ENCODE data around the gene PTPRN2. TPM values are rescaled to one million over a fixed set of nuclear protein-coding genes. Genes with fewer than 3 reads are reported as not detected.

The PTPRN2 gene
- total RNA-seq, 2 donors from 2014 or later = 26.1 to 55.5 TPM

DNA sequence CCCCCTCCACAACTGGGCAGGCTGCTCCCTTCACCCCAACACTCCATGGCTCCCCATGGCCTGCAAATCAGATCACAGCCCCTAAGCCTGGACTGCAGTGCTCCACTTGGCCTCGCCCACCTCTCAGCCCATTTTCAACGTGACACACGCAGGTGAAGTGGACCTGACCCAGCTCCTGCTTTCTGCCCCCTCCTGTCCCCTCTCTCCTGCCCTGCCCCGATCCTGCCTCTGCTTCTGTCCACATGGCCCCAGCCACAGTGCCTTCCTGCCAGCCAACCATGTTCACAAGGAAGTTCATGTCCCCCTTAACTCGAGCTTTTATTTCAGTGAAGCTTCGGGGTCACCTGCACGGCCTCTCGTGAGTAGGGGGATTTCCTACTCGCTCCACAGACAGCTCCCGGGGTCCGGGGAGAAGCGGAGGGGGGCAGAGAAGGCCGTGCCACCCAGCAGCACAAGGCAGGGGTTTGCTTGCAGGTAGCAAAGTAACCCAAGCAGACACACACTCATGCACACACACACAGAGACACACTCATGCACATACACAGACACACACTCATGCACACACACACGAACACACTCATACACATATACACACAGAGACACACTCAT is 713.3 kb downstream of the PTPRN2 start:
- H3K27me3 ChIP-seq (replicated peaks; ENCODE audit: insufficient read depth) = no peaks in the 10 kb centered on the region
- H3K4me3 ChIP-seq = no peak overlapping the region
- intact Hi-C loops (cut with DNase I) = loop anchor here (10.0 kb wide), 1 partner anchor 440 kb away; no protein-coding TSS in a partner anchor
- no peaks in the 10 kb centered on the region for H3K9me3 ChIP-seq
- H3K4me1 ChIP-seq (replicated peaks) = no peaks in the 10 kb centered on the region
- TF ChIP-seq POLR2A (IDR thresholded peaks at IDR 0.05) = no peak
- TF ChIP-seq POLR2AphosphoS5 (IDR thresholded peaks at IDR 0.05) = no peak
- TF ChIP-seq, protein P1, sequence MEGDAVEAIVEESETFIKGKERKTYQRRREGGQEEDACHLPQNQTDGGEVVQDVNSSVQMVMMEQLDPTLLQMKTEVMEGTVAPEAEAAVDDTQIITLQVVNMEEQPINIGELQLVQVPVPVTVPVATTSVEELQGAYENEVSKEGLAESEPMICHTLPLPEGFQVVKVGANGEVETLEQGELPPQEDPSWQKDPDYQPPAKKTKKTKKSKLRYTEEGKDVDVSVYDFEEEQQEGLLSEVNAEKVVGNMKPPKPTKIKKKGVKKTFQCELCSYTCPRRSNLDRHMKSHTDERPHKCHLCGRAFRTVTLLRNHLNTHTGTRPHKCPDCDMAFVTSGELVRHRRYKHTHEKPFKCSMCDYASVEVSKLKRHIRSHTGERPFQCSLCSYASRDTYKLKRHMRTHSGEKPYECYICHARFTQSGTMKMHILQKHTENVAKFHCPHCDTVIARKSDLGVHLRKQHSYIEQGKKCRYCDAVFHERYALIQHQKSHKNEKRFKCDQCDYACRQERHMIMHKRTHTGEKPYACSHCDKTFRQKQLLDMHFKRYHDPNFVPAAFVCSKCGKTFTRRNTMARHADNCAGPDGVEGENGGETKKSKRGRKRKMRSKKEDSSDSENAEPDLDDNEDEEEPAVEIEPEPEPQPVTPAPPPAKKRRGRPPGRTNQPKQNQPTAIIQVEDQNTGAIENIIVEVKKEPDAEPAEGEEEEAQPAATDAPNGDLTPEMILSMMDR (IDR thresholded peaks at IDR 0.05) = no peak
- no peak for DNase-seq (ENCODE audit: low spot score)
- H3K36me3 ChIP-seq = no peaks in the 10 kb centered on the region
- no peak overlapping the region for H3K27ac ChIP-seq
- 87% methylated on average over 14 of the region's 14 CpGs for WGBS

DNA sequence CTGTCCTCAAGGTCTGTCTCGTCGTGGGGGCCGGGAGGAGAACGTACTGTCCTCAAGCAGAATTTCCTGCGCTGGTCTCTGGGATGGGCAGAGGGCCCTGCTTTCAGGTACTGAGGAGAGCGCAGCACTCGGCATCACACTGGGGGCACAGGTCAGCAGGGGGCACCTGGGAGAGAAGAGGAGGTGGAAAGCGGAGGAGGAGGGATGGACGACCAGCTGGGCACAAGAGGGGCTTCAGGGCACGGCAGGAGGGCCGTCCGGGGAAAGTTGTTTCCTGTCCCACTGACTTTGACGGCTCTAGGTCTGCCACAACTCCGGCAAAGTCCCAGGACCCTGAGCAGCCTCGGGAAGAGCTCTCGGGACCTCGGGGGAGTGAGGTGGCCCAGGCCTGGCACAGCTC is 714.0 kb downstream of the PTPRN2 start:
- Histone ChIP-seq H3K4me1 (replicated peaks) (no peaks in the 10 kb centered on the region), H3K27ac (no peak overlapping the region), H3K36me3 (no peaks in the 10 kb centered on the region), H3K9me3 (no peaks in the 10 kb centered on the region), H3K4me3 (no peak overlapping the region), H3K27me3 (replicated peaks; ENCODE audit: insufficient read depth) (no peaks in the 10 kb centered on the region)
- WGBS = 83% methylated on average over 17 of the region's 17 CpGs
- no peak for DNase-seq (ENCODE audit: low spot score)
- intact Hi-C loops (cut with DNase I) = loop anchor here (10.0 kb wide), 1 partner anchor 439 kb away; no protein-coding TSS in a partner anchor
- TF ChIP-seq POLR2AphosphoS5 (IDR thresholded peaks at IDR 0.05) (no peak), POLR2A (IDR thresholded peaks at IDR 0.05) (no peak)
- TF ChIP-seq, protein P1 (IDR thresholded peaks at IDR 0.05) = no peak

DNA sequence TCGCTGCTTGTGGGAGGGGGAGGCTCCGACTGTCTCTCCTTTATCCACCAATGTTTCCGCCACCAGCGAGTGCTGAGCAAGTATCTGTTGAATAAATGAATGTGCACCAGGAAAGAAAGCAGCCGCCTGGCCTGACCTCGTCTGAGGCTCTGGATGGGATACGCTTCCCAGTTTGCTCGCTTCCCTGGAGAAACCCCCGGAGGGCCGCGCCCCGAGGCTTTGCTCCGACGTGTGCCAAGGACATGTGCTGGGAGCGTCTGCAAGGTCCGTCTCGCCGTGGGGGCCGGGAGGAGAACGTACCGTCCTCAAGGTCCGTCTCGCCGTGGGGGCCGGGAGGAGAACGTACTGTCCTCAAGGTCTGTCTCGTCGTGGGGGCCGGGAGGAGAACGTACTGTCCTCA is 714.4 kb downstream of the PTPRN2 start:
- Histone ChIP-seq H3K4me3 (no peak overlapping the region), H3K27ac (no peak overlapping the region), H3K27me3 (replicated peaks; ENCODE audit: insufficient read depth) (no peaks in the 10 kb centered on the region), H3K4me1 (replicated peaks) (no peaks in the 10 kb centered on the region), H3K9me3 (no peaks in the 10 kb centered on the region), H3K36me3 (no peaks in the 10 kb centered on the region)
- intact Hi-C loops (cut with DNase I) = loop anchor here (10.0 kb wide), 1 partner anchor 438 kb away; no protein-coding TSS in a partner anchor
- WGBS = 88% methylated on average over 30 of the region's 30 CpGs
- DNase-seq (ENCODE audit: low spot score) = no peak
- TF ChIP-seq, protein P1 (IDR thresholded peaks at IDR 0.05) = no peak
- no peak for TF ChIP-seq POLR2AphosphoS5 (IDR thresholded peaks at IDR 0.05)
- TF ChIP-seq POLR2A (IDR thresholded peaks at IDR 0.05) = no peak

DNA sequence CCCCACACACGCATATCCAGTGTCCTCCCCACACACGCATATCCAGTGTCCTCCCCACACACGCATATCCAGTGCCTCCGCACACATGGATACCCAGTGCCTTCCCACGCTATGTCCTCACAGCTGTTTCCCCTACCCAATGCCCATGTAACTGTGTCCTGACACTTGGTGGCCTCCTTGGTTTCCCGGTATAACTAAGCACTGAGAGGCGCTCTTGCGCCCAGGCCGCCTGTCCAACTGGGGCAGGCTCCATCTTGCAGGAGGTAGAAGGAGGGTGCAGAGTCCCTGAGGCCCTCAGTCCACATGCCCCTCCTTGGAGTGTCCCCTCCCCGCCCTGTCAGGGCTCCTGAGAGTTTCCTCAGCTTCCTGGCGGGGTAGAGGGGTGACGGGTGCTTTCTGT is 715.2 kb downstream of the PTPRN2 start:
- 90% methylated on average over 12 of the region's 12 CpGs for WGBS
- Histone ChIP-seq H3K4me1 (replicated peaks) (no peaks in the 10 kb centered on the region), H3K27me3 (replicated peaks; ENCODE audit: insufficient read depth) (no peaks in the 10 kb centered on the region), H3K9me3 (no peaks in the 10 kb centered on the region), H3K36me3 (no peaks in the 10 kb centered on the region), H3K27ac (no peak overlapping the region), H3K4me3 (no peak overlapping the region)
- no peak for DNase-seq (ENCODE audit: low spot score)
- intact Hi-C loops (cut with DNase I) = loop anchor here (10.0 kb wide), 1 partner anchor 438 kb away; no protein-coding TSS in a partner anchor
- TF ChIP-seq POLR2AphosphoS5 (IDR thresholded peaks at IDR 0.05) (no peak), POLR2A (IDR thresholded peaks at IDR 0.05) (no peak)
- TF ChIP-seq, protein P1 (IDR thresholded peaks at IDR 0.05) = no peak

DNA sequence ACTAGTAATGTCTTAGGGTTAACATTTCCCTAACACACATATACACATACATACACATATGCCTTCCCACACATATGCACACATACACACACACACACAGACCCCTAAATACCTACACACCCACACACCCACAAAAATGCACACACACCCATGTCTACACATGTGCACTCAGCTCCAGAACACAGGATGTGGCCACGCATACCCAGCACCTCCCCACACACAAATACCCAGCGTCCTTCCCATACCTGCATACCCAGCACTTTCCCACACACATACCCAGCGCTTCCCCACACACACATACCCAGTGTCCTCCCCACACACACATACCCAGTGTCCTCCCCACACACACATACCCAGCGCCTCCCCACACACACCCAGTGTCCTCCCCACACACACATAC is 715.9 kb downstream of the PTPRN2 start:
- 92% methylated on average over 4 of the region's 4 CpGs for WGBS
- no peaks in the 10 kb centered on the region for H3K4me1 ChIP-seq (replicated peaks)

More for the DNA sequence above, 715.9 kb downstream of the PTPRN2 start:
- Histone ChIP-seq H3K27me3 (replicated peaks; ENCODE audit: insufficient read depth) (no peaks in the 10 kb centered on the region), H3K27ac (no peak overlapping the region), H3K4me3 (no peak overlapping the region), H3K36me3 (no peaks in the 10 kb centered on the region), H3K9me3 (no peaks in the 10 kb centered on the region)
- TF ChIP-seq POLR2A (IDR thresholded peaks at IDR 0.05) = no peak
- DNase-seq (ENCODE audit: low spot score) = no peak
- intact Hi-C loops (cut with DNase I) = loop anchor here (10.0 kb wide), 1 partner anchor 437 kb away; no protein-coding TSS in a partner anchor
